Measurements from ENCODE around the gene FAM200C. TPM values are rescaled to one million over a fixed set of nuclear protein-coding genes. Genes with fewer than 3 reads are reported as not detected.

FAM200C gene
- total RNA-seq, 3 donors from 2014 or later (not counting 1 experiment from before 2014, with no cell fraction given), result 0.28 to 0.57 (median 0.33) TPM

DNA sequence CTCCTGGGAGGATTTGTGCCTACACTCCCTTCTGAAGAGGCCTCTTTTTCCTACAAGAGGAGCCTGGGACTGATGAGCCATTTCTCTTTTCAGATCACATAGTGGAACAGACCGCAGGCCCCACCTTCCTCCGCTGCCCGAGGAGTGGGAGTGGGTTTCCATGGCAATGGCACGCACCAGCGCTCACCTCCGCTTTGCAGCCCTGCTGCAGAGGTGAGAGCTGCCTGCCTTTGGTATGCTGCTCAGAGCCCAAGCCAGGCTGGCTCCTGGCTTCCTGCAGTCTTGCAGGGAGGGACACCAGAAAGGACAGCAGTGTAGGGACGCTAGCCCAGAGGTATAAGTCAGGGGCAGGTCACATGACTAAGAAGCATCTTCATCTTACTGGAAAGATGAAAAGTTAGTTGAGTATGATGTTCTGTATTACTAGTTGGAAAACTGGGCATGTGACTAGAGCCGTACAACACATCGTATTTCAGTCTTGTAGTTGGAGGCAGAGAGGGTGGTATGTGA, 34.2 kb upstream of the FAM200C start:
- H3K9me3 ChIP-seq (ENCODE audit: control insufficient read depth, insufficient read depth, low read length), result no peaks in the 10 kb centered on the region
- intact Hi-C loops (cut with micrococcal nuclease), result no loop called here
- ATAC-seq (no peak), DNase-seq (no peak)
- peaks cover 10 to 19% of the 10 kb centered on the region in 2 donors for H3K27me3 Mint-ChIP-seq (ENCODE audit: low read depth in 2 of 2)
- no peaks in the 10 kb centered on the region for H3K27me3 ChIP-seq (ENCODE audit: control insufficient read depth, insufficient read depth, low read length)
- H3K27ac Mint-ChIP-seq, result no peak overlapping the region
- no peaks in the 10 kb centered on the region for H3K9me3 Mint-ChIP-seq
- H3K4me1 ChIP-seq (ENCODE audit: control insufficient read depth, insufficient read depth, low read length), result peaks cover 10% of the 10 kb centered on the region
- H3K36me3 Mint-ChIP-seq, result peaks cover 1% of the 10 kb centered on the region
- no peak overlapping the region for H3K27ac ChIP-seq (ENCODE audit: low read length)
- H3K4me1 Mint-ChIP-seq, result peaks cover 10% of the 10 kb centered on the region in 2 donors
- no peak overlapping the region for H3K4me3 ChIP-seq (ENCODE audit: low read length)
- TF ChIP-seq, protein P1, sequence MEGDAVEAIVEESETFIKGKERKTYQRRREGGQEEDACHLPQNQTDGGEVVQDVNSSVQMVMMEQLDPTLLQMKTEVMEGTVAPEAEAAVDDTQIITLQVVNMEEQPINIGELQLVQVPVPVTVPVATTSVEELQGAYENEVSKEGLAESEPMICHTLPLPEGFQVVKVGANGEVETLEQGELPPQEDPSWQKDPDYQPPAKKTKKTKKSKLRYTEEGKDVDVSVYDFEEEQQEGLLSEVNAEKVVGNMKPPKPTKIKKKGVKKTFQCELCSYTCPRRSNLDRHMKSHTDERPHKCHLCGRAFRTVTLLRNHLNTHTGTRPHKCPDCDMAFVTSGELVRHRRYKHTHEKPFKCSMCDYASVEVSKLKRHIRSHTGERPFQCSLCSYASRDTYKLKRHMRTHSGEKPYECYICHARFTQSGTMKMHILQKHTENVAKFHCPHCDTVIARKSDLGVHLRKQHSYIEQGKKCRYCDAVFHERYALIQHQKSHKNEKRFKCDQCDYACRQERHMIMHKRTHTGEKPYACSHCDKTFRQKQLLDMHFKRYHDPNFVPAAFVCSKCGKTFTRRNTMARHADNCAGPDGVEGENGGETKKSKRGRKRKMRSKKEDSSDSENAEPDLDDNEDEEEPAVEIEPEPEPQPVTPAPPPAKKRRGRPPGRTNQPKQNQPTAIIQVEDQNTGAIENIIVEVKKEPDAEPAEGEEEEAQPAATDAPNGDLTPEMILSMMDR (IDR thresholded peaks at IDR 0.05), result no peak
- no peaks in the 10 kb centered on the region for H3K36me3 ChIP-seq (ENCODE audit: control insufficient read depth, insufficient read depth, low read length)
- no peak overlapping the region for H3K4me3 Mint-ChIP-seq
- 78% methylated on average over 9 of the region's 9 CpGs for WGBS (ENCODE audit: insufficient coverage)

DNA sequence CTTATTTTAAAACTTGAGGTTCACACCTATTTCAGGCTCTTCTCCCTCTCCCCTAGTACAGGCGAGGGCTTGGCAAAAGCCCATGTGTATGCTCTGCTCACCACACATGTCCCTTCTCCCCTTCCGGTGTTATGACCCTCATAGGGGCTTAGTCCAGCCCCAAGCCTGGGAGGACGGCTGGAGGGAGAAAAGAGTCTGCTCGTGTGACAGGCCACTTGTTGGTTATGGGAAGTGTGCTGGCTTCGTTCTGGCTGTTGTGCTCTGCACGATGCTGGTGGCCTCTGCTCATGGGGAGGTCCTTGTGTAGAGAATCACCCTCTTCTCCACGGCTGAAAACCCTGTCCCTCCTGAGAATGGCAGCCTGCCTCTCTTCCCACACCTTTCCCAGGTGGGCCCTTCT, 32.9 kb upstream of the FAM200C start:
- Mint-ChIP-seq H3K4me3 (no peak overlapping the region), H3K9me3 (no peaks in the 10 kb centered on the region), H3K4me1 (no peaks in the 10 kb centered on the region), H3K27me3 (ENCODE audit: low read depth in 2 of 2) (peaks cover 10 to 19% of the 10 kb centered on the region in 2 donors), H3K27ac (no peak overlapping the region), H3K36me3 (peaks cover 5% of the 10 kb centered on the region)
- TF ChIP-seq, protein P1 (IDR thresholded peaks at IDR 0.05), result no peak
- Histone ChIP-seq H3K9me3 (ENCODE audit: control insufficient read depth, insufficient read depth, low read length) (no peaks in the 10 kb centered on the region), H3K27ac (ENCODE audit: low read length) (no peak overlapping the region), H3K36me3 (ENCODE audit: control insufficient read depth, insufficient read depth, low read length) (no peaks in the 10 kb centered on the region), H3K4me3 (ENCODE audit: low read length) (no peak overlapping the region), H3K4me1 (ENCODE audit: control insufficient read depth, insufficient read depth, low read length) (no peaks in the 10 kb centered on the region), H3K27me3 (ENCODE audit: control insufficient read depth, insufficient read depth, low read length) (no peaks in the 10 kb centered on the region)
- DNase-seq, result no peak
- 92% methylated on average over 7 of the region's 7 CpGs for WGBS (ENCODE audit: insufficient coverage)
- intact Hi-C loops (cut with micrococcal nuclease), result no loop called here
- ATAC-seq, result no peak

DNA sequence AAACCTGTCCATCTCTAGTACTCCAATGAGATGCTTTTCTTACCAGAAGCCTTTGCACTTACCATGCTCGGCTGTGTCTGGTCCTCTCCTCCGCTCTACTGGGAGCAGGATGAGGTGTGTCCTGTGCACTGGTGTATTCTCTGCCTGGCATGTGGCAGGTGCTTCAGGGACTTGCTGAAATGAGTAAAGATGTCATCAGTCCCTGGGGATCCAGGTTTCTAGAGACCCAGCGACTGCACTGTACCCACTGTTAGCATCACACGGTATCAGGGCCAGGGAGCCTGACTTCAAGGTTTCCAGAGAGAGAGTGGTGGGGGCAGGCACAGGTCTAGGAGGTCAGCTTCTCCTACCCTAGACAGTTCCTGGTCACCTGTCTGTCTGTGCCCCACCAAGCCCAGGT, 32.3 kb upstream of the FAM200C start:
- intact Hi-C loops (cut with micrococcal nuclease), result no loop called here
- H3K27me3 Mint-ChIP-seq (ENCODE audit: low read depth in 2 of 2), result peaks cover 10 to 19% of the 10 kb centered on the region in 2 donors
- 89% methylated on average over 4 of the region's 4 CpGs for WGBS (ENCODE audit: insufficient coverage)
- H3K36me3 Mint-ChIP-seq, result peaks cover 5% of the 10 kb centered on the region
- H3K36me3 ChIP-seq (ENCODE audit: control insufficient read depth, insufficient read depth, low read length), result no peaks in the 10 kb centered on the region
- H3K4me3 ChIP-seq (ENCODE audit: low read length), result no peak overlapping the region
- H3K9me3 ChIP-seq (ENCODE audit: control insufficient read depth, insufficient read depth, low read length), result no peaks in the 10 kb centered on the region
- ATAC-seq, result no peak
- no peak overlapping the region for H3K27ac ChIP-seq (ENCODE audit: low read length)
- H3K27ac Mint-ChIP-seq, result no peak overlapping the region
- H3K4me3 Mint-ChIP-seq, result no peak overlapping the region
- no peak for DNase-seq
- TF ChIP-seq, protein P1 (IDR thresholded peaks at IDR 0.05), result no peak
- H3K27me3 ChIP-seq (ENCODE audit: control insufficient read depth, insufficient read depth, low read length), result no peaks in the 10 kb centered on the region
- H3K4me1 Mint-ChIP-seq, result no peaks in the 10 kb centered on the region
- H3K4me1 ChIP-seq (ENCODE audit: control insufficient read depth, insufficient read depth, low read length), result no peaks in the 10 kb centered on the region
- no peaks in the 10 kb centered on the region for H3K9me3 Mint-ChIP-seq

DNA sequence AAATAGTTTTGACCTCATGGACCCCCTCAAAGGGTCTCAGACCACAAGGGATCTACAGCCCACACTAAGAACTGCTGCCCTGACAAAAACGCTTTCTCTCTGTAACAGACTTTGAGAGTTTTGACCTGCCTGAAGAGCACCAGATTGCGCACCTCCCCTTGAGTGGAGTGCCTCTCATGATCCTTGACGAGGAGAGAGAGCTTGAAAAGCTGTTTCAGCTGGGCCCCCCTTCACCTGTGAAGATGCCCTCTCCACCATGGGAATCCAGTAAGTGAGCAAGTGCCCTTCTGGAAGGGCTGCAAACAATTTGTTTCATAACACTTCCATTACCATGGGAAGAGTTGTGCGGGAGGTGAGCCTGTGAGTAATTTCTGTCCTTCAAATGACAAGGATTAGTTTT, 27.8 kb upstream of the FAM200C start:
- 99% methylated on average over 4 of the region's 4 CpGs for WGBS (ENCODE audit: insufficient coverage)
- no peak for ATAC-seq

More for the DNA sequence above, 27.8 kb upstream of the FAM200C start:
- TF ChIP-seq, protein P1 (IDR thresholded peaks at IDR 0.05), result no peak
- no peaks in the 10 kb centered on the region for H3K9me3 Mint-ChIP-seq
- Histone ChIP-seq H3K4me1 (ENCODE audit: control insufficient read depth, insufficient read depth, low read length) (no peaks in the 10 kb centered on the region), H3K27me3 (ENCODE audit: control insufficient read depth, insufficient read depth, low read length) (no peaks in the 10 kb centered on the region), H3K36me3 (ENCODE audit: control insufficient read depth, insufficient read depth, low read length) (no peaks in the 10 kb centered on the region), H3K9me3 (ENCODE audit: control insufficient read depth, insufficient read depth, low read length) (no peaks in the 10 kb centered on the region), H3K27ac (ENCODE audit: low read length) (no peak overlapping the region), H3K4me3 (ENCODE audit: low read length) (no peak overlapping the region)
- no peak overlapping the region for H3K27ac Mint-ChIP-seq
- DNase-seq, result no peak
- H3K4me1 Mint-ChIP-seq, result peaks cover 15 to 18% of the 10 kb centered on the region in 2 donors
- peaks cover 5% of the 10 kb centered on the region for H3K36me3 Mint-ChIP-seq
- intact Hi-C loops (cut with micrococcal nuclease), result no loop called here
- no peak overlapping the region for H3K4me3 Mint-ChIP-seq
- no peaks in the 10 kb centered on the region for H3K27me3 Mint-ChIP-seq (ENCODE audit: low read depth in 2 of 2)
